ENCODE measurements around the gene LIPC.

The LIPC gene

DNA sequence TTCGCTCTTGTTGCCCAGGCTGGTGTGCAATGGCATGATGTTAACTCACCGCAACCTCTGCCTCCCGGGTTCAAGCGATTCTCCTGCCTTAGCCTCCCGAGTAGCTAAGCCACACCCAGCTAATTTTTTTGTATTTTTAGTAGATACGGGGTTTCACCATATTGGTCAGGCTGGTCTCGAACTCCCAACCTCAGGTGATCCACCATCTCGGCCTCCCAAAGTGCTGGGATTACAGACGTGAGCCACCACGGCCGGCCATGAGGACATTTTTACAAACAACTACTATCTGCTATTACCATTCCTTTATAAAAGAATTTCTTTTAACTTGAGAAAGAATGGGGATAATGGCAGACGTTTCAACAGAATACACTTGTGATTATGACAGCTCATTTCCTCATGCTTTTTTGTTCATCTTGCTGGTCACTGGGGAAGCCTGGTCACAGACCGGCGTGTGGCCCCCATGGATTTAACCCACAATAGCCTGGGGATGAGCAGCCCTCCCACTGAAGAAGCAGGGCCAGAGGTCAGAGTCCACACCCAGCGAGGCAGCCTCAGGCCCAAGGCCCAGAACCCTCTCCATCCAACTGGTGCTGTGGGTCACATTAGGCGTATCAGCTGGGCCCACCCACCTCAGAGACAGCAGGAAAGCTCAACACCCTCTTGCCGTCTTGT, 112.0 kb downstream of the LIPC start:
- TF ChIP-seq, protein P1, sequence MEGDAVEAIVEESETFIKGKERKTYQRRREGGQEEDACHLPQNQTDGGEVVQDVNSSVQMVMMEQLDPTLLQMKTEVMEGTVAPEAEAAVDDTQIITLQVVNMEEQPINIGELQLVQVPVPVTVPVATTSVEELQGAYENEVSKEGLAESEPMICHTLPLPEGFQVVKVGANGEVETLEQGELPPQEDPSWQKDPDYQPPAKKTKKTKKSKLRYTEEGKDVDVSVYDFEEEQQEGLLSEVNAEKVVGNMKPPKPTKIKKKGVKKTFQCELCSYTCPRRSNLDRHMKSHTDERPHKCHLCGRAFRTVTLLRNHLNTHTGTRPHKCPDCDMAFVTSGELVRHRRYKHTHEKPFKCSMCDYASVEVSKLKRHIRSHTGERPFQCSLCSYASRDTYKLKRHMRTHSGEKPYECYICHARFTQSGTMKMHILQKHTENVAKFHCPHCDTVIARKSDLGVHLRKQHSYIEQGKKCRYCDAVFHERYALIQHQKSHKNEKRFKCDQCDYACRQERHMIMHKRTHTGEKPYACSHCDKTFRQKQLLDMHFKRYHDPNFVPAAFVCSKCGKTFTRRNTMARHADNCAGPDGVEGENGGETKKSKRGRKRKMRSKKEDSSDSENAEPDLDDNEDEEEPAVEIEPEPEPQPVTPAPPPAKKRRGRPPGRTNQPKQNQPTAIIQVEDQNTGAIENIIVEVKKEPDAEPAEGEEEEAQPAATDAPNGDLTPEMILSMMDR (IDR thresholded peaks at IDR 0.05; ENCODE audit: control extremely low read depth, extremely low read depth, low read depth, missing control alignments): no peak
- POLR2A ChIA-PET: interaction anchor here (0.6 kb wide), 1 partner anchor 911 kb away, joined by 6 read pairs; no protein-coding TSS in a partner anchor
- DNase-seq (ENCODE audit: extremely low spot score): no peak
- CTCF ChIA-PET: interaction anchor here (1.1 kb wide), 1 partner anchor 9 kb away, joined by 4 read pairs; no protein-coding TSS in a partner anchor

DNA sequence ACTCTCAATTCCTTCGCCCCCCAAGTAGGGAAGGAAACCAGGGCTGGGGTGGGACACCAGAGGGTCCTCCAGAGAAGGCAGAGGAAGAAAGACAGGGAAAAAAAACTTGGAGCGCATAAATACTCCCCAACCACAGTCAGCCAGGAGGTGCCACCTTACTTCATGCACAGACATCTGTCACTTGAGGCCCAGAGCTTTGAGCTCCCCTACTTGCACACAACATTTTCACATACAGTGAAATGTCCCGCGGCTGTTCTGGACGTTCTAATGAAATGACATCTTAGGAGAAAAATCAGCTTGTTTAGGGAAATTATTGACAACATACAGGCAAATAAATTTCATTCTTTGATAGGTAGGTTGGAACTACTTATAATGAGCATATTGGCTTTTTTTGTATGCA, 113.0 kb downstream of the LIPC start:
- ChIA-PET CTCF (interaction anchor here (1.6 kb wide), 1 partner anchor 11 kb away, joined by 3 read pairs; no protein-coding TSS in a partner anchor), POLR2A (no interaction called here)
- TF ChIP-seq, protein P1 (IDR thresholded peaks at IDR 0.05; ENCODE audit: control extremely low read depth, extremely low read depth, low read depth, missing control alignments): no peak
- no peak for DNase-seq (ENCODE audit: extremely low spot score)

DNA sequence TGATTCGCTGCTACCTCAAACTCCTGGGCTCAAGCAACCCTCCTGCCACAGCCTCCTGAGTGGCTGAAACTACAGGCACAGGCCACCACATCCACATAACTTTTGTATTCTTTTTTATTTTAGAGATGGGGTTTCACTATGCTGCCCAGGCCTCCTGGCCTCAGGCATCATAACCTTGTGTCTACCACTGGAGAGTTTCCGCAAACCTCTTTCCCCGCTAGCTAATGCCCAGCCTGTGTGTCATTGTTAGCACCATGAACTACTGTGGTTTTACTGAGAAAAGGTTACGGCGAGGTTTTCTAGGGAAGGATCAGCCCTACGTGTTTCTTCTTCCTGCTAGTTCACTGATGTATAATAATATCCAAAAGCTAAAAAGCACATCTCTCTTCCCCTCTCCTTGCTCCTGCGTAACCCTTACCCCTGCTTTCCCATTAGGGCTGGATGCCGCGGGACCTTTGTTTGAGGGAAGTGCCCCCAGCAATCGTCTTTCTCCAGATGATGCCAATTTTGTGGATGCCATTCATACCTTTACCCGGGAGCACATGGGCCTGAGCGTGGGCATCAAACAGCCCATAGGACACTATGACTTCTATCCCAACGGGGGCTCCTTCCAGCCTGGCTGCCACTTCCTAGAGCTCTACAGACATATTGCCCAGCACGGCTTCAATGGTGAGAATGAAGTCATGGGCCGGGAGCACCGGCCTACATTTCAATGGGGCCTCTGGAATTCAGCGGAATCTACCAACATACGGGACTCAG, 113.7 kb downstream of the LIPC start:
- ChIA-PET POLR2A (no interaction called here), CTCF (interaction anchor here (1.6 kb wide), 1 partner anchor 10 kb away, joined by 3 read pairs; no protein-coding TSS in a partner anchor)
- DNase-seq (ENCODE audit: extremely low spot score): no peak
- TF ChIP-seq, protein P1 (IDR thresholded peaks at IDR 0.05; ENCODE audit: control extremely low read depth, extremely low read depth, low read depth, missing control alignments): no peak

DNA sequence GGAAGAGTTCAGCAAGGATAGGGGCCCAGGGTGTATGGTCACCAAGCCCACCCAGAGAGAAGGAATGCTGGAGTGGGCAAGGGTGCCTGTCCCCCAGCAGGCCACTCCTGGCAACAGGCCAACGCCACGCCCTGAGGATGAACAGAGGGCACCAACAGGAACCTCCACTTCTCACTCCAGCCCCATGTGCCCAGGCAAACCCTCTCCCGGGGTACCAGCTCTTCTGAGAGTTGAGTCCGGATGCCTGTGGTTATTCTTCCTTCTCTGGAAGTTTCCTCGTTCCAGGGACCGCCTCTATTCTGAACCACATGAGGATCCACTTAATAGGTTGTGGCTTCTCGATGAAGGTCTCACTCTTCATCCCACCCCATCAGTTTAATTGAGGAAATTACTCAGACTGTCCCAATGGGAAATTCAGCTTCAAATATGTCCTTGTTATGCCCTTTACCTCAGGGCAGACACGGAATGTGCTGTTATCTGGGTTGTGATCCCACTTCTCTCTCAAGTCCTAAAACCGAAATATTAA, 114.3 kb downstream of the LIPC start:
- ChIA-PET CTCF (interaction anchor here (1.2 to 1.6 kb wide), 2 partner anchors 10 to 34 kb away, joined by 3 read pairs; no protein-coding TSS in a partner anchor), POLR2A (no interaction called here)
- no peak for DNase-seq (ENCODE audit: extremely low spot score)
- TF ChIP-seq, protein P1 (IDR thresholded peaks at IDR 0.05; ENCODE audit: control extremely low read depth, extremely low read depth, low read depth, missing control alignments): no peak

DNA sequence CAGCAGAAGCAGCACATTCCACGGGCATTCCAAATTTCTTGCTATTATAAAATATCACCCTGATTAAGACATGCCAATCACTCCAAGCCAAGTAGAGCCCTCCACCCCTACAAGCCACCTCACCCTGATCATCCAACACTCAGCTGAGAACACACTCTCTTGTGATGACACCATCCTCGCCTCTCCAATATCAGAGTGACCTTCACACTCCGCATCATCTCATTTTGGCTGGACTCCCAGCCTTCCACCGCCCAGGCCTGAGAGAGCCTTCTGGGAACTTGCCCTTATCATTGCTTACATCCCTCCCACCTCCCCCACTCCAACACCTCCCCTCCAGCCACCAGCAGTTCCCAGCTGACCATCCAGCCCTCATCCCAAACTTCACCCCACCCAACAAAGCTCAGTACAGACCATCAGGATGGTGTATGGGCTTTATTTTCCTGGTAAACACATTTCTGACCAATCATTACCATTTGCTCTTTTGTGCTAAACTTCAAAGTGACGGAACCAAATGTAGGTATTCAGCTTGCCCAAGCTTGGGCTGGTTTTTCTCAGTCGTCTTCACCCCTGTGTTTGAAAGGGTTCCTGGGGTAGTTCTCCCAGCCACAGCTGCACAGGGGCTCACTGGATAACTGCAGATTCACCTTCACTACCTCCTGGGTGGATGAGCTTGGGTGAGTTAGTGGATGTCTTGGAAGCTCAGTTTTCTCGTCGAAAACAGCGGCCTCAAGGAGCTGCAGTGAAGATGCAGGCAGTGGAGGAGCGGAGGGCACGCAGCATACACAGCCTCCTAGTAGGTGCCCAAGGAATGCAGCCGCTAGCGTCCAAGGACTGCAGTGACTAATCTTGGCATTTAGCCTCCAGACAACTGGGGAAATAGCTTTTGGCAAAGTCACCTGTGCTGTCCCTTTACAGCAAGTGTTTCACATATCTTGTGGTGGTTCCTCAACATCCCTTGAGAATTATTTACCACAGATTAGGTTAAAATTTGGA, 115.1 kb downstream of the LIPC start:
- ChIA-PET POLR2A (interaction anchor here (0.6 kb wide), 1 partner anchor 238 kb away, joined by 4 read pairs; no protein-coding TSS in a partner anchor), CTCF (interaction anchor here (0.7 to 1.2 kb wide), 3 partner anchors 9 to 34 kb away, joined by 3 read pairs; no protein-coding TSS in a partner anchor)
- DNase-seq (ENCODE audit: extremely low spot score): no peak
- TF ChIP-seq, protein P1 (IDR thresholded peaks at IDR 0.05; ENCODE audit: control extremely low read depth, extremely low read depth, low read depth, missing control alignments): no peak
